Lower leg skin (tissue), 3 donors: ENCODE results near the gene TEN1.

Experiments used
- CTCF ChIP-seq, 3 donors: fragments of 450-650 bp; IDR thresholded peaks; one replicate each; pipeline ENCODE4 v1.5.1; 2016; ENCODE audit warnings: antibody characterized with exemption in 3 of 3, mild to moderate bottlenecking in 3 of 3, moderate library complexity in 2 of 3
- POLR2A ChIP-seq, 2 donors: fragments of 450-650 bp; IDR thresholded peaks; one replicate each; pipeline ENCODE4 v1.6.1; 2016 to 2017; ENCODE audit warnings: antibody characterized with exemption in 2 of 2, mild to moderate bottlenecking in 1 of 2, moderate library complexity in 1 of 2

DNA sequence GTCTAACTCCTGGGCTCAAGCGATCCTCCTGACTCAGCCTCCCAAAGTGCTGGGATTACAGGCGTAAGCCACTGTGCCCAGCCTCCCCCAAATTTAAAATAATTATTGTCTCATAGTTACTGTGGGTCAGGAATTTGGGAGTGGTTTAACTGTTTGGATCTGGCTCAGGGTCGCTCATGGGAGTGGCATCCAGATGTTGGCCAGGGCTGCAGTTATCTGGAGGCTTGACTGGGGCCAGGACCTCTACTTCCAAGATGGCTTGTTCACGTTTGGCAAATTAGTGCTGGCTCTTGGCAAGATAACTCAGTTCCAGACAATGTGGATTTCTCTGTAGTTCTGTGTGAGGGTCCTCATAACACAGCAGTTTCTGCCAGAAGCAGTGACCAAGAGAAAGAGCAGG is 8.0 kb downstream of the TEN1 start:
- TF ChIP-seq CTCF (IDR thresholded peaks at IDR 0.05) (no peak), POLR2A (IDR thresholded peaks at IDR 0.05) (no peak)
